Muscle layer of duodenum (tissue), 2 donors: ENCODE measurements around the gene PIK3R1.
"Not testable (repeated sequence)": the region's sequence is repeated elsewhere in the genome, so short reads cannot be mapped to it uniquely, and the experiment has no call there.

Experiments
- H3K27ac ChIP-seq: one replicate; pipeline ENCODE4 v1.7.0; 2013; ENCODE audit warnings: mild to moderate bottlenecking, low read length
- H3K27me3 ChIP-seq: one replicate; pipeline ENCODE4 v1.7.0; 2013; ENCODE audit warnings: low read depth, mild to moderate bottlenecking, control low read depth, low read length
- H3K36me3 ChIP-seq, 2 donors: one replicate each; pipeline ENCODE4 v1.7.0; 2013; ENCODE audit warnings: low read length in 2 of 2, control low read depth in 1 of 2, mild to moderate bottlenecking in 1 of 2; ENCODE audit not compliant: insufficient read depth in 2 of 2, control insufficient read depth in 1 of 2
- H3K4me1 ChIP-seq, 2 donors: one replicate each; pipeline ENCODE4 v1.7.0; 2013; ENCODE audit warnings: low read length in 2 of 2, mild to moderate bottlenecking in 2 of 2, control low read depth in 1 of 2, moderate library complexity in 1 of 2; ENCODE audit not compliant: insufficient read depth in 2 of 2, control insufficient read depth in 1 of 2
- H3K4me3 ChIP-seq, 2 donors: one replicate each; pipeline ENCODE4 v1.7.0; 2013; ENCODE audit warnings: low read length in 2 of 2, low read depth in 1 of 2, mild to moderate bottlenecking in 1 of 2
- H3K9me3 ChIP-seq, 2 donors: one replicate each; pipeline ENCODE4 v1.7.0; 2013; ENCODE audit warnings: low read length in 2 of 2, control low read depth in 1 of 2, mild to moderate bottlenecking in 1 of 2; ENCODE audit not compliant: control insufficient read depth in 1 of 2
- donor health status: healthy.

PIK3R1 gene

DNA sequence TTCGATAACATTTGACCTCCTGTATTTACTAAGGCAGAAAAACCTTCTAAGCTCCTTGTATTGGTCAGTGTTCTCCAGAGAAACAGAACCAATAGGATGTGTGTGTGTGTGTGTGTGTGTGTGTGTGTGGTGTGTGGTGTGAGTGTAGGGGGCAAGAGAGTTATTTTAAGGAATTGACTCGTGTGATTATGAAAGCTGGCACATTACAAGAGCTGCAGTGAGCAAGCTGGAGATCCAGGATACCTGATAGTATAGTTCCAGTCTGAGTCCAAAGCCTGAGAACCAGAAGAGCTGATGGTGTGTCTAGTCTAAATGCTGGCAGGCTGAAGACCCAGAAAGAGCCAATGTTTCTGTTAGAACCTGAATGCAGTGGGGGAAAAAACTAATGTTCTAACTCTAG is 21.2 kb upstream of the PIK3R1 start:
- no peaks in the 10 kb centered on the region for H3K4me1 ChIP-seq
- H3K4me3 ChIP-seq, result no peak overlapping the region
- H3K27me3 ChIP-seq, result no peaks in the 10 kb centered on the region
- H3K27ac ChIP-seq, result no peak overlapping the region
- no peaks in the 10 kb centered on the region for H3K9me3 ChIP-seq
- no peaks in the 10 kb centered on the region for H3K36me3 ChIP-seq

DNA sequence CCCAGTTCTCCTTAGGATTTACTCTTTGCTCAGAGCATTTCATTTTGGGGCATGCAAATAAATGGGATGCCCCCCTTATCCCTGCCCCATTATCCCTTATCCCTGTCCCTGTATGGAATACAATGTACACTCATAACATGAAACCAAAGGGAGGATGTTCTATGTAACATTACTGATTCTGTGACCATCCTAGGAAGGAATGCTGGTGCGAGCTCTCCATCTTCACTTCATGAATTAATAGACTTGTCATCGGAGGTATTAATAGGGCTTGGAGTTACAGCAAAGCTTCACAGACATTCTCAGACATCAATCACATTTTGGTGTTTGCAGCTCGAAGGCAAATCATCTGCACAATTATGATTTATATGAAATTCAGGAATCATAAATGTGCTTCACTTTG is 20.4 kb upstream of the PIK3R1 start:
- Histone ChIP-seq H3K36me3 (no peaks in the 10 kb centered on the region), H3K27me3 (no peaks in the 10 kb centered on the region), H3K9me3 (no peaks in the 10 kb centered on the region), H3K4me1 (no peaks in the 10 kb centered on the region), H3K4me3 (no peak overlapping the region), H3K27ac (no peak overlapping the region)

DNA sequence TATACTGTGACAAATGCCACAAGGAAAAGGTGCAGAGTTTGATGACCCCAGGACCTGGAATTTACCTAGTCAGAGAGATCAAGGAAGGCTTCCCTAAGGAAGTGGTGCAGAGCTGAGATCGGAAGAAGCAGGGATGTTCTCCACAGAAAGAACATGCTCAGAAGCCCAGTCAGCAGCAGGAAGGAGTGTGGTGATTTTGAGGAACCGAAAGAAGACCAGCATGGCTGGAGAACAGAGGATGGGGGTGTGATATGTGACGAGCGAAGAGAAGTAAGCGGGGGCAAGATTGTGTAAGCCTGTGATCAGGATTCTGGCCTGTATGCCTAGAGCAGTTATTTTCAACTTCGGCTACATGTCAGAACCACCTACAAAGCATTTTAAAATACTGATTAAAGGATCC is 18.7 kb upstream of the PIK3R1 start:
- Histone ChIP-seq H3K4me3 (no peak overlapping the region), H3K36me3 (no peaks in the 10 kb centered on the region), H3K27ac (no peak overlapping the region), H3K27me3 (no peaks in the 10 kb centered on the region), H3K4me1 (no peaks in the 10 kb centered on the region), H3K9me3 (no peaks in the 10 kb centered on the region)

DNA sequence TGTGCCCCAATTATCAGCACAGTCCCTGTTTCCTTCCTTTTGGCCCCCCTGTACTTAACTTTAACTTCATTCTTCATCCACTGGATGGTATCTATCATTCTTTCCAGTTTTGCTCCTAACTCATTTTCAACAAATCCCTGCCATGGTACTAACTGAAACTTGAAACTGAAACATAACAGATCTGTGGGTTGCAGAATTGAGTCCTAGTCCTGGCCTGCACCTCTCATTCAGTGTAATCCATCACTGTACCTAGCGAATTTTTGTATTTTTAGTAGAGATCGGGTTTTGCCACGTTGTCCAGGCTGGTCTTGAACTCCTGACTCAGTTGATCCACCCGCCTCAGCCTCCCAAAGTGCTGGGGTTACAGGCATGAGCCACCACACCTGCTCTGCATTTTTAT is 15.3 kb upstream of the PIK3R1 start:
- Histone ChIP-seq H3K27ac (no peak overlapping the region), H3K4me3 (no peak overlapping the region), H3K9me3 (no peaks in the 10 kb centered on the region), H3K27me3 (no peaks in the 10 kb centered on the region), H3K36me3 (no peaks in the 10 kb centered on the region), H3K4me1 (no peaks in the 10 kb centered on the region)

DNA sequence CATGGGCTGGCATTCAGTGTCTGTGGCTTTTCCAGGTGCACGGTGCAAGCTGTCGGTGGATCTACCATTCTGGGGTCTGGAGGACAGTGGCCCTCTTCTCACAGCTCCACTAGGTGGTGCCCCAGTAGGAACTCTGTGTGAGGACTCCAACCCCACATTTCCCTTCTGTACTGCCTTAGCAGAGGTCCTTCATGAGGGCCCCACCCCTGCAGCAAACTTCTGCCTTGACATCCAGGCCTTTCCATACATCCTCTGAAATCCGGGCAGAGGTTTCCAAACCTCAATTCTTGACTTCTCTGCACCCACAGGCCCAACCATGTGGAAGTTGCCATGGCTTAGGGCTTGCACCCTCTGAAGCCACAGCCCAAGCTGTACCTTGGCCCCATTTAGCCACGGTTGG is 4.9 kb upstream of the PIK3R1 start:
- not testable (repeated sequence) for H3K36me3 ChIP-seq, H3K9me3 ChIP-seq

DNA sequence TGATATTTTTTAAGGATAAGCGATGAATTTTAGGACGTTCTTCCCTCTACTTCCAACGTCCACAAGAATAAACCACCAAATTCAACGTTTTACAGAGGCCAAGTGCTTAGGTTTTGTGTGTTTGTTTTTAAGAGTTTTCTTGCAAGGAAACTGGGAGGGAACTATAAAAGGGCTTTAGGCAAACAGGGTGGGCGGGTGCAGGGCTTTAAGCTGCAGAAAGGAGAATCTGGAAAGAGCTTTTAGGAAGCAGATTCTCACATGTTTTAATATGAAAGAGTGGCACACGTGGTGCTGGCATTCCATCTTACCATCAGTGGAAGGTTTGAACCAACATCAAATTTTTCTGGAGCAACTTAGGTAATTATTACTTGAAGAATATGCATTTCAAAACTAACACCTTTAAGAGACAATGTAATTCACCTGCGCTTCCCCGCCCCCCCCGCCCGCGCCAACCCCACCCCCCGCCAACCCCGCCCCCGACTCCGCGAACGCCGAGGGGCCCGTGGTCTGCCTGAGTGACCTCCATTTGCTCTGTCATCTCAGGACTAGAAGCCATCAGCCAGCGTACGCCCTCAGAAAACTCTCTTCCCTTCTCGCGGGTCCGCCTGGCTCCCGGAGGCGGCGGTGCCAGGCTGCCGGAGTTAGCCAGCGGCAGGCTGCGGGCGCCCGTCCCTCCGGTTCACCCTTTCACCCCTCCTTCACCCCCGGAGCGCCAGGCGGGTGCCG is 911 bp upstream of the PIK3R1 start:
- Histone ChIP-seq H3K27ac (peak overlapping the region; percentile 96), H3K9me3 (no peaks in the 10 kb centered on the region), H3K4me1 (peaks cover 11 to 14% of the 10 kb centered on the region in 2 donors), H3K4me3 (peak overlapping the region; percentile 93 to 97), H3K36me3 (no peaks in the 10 kb centered on the region), H3K27me3 (no peaks in the 10 kb centered on the region)

More for the DNA sequence above, 4.9 kb upstream of the PIK3R1 start:
- not testable (repeated sequence) for H3K4me1 ChIP-seq, H3K27me3 ChIP-seq, H3K27ac ChIP-seq, H3K4me3 ChIP-seq

DNA sequence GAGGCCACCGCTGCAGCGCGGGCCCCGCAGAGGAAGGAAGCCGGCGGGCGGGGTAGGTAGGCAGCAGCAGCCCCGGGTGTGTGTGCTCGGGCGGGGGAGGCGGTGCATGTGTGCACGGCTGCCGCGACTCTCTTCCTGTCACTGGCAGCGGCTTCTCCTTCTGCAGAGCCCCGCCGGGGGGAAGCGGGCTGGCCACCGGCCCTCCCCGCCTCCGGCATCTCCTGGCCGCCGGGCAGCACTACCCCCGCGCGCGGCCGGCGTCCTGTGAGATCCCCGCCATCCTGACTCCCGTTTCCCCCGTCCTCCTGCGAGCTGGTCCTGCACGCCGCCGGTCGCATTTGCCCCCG is 315 bp downstream of the PIK3R1 start:
- peak overlapping the region; percentile 84 for H3K27ac ChIP-seq

DNA sequence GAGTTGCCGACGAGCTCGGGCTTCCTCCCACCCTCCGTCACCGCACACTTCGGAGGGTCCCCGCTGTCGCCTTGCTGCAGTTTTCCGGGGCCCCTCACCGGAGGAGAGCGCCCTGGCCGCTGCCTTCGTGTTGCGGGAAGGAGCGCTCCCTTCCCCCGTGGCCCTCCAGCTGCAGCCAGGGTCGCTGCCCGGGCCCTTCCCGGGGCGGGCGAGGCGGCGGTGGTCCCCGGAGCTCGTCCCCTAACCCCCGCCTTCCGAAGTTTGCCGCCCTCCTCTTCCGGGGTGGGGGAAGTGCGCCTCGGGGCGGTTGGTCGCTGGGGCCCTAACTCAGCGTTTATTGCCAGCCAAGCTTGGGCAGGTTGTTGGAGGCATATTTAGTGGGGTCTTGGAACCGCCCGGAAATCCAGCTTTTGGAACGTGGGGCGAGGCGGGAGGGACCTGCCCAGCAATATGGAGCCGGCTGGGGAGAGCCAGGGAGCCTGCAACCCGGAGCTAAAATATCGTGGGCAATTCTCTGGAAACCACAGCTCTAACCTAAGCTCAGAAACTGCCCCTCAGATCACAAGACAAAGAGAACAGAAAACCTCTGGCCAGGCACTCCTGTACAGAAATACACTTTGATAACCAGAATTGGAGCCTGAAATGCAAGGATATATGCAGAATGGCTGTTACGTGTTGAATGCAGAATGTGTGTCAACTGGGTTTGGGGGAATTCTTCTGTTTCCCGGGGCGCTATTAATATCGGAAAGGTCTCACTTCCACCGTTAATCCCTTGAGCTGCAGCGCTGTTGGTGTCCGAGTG is 890 bp downstream of the PIK3R1 start:
- peaks cover 0 to 5% of the 10 kb centered on the region in 2 donors for H3K36me3 ChIP-seq
- H3K4me3 ChIP-seq, result peak overlapping the region; percentile 93 to 97
- no peaks in the 10 kb centered on the region for H3K27me3 ChIP-seq
- H3K4me1 ChIP-seq, result peaks cover 14 to 21% of the 10 kb centered on the region in 2 donors
- H3K9me3 ChIP-seq, result no peaks in the 10 kb centered on the region
- H3K27ac ChIP-seq, result peak overlapping the region; percentile 84

More for the DNA sequence above, 315 bp downstream of the PIK3R1 start:
- no peaks in the 10 kb centered on the region for H3K27me3 ChIP-seq
- H3K9me3 ChIP-seq, result no peaks in the 10 kb centered on the region
- peaks cover 0 to 5% of the 10 kb centered on the region in 2 donors for H3K36me3 ChIP-seq
- peaks cover 14 to 21% of the 10 kb centered on the region in 2 donors for H3K4me1 ChIP-seq
- H3K4me3 ChIP-seq, result peak overlapping the region; percentile 93 to 97

DNA sequence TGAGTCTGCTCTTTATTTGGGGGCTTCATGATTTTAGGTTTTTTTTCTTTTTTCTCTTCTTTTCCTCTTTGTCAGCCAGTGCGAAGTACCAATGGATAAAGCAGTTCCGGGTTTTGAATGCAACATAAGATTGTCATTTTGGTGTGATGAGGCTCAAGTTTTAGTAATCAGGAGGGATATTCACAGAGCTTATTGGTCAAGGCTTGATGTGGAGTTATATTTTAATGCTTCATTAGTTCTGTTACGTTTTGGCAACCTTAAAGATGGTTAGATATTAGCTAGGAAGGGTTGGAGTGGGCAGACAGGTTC is 1.4 kb downstream of the PIK3R1 start:
- H3K4me3 ChIP-seq, result peak overlapping the region; percentile 93 to 97
- peaks cover 0 to 5% of the 10 kb centered on the region in 2 donors for H3K36me3 ChIP-seq
- no peaks in the 10 kb centered on the region for H3K9me3 ChIP-seq
- no peaks in the 10 kb centered on the region for H3K27me3 ChIP-seq
- peak overlapping the region; percentile 84 for H3K27ac ChIP-seq
- H3K4me1 ChIP-seq, result peaks cover 15 to 23% of the 10 kb centered on the region in 2 donors

DNA sequence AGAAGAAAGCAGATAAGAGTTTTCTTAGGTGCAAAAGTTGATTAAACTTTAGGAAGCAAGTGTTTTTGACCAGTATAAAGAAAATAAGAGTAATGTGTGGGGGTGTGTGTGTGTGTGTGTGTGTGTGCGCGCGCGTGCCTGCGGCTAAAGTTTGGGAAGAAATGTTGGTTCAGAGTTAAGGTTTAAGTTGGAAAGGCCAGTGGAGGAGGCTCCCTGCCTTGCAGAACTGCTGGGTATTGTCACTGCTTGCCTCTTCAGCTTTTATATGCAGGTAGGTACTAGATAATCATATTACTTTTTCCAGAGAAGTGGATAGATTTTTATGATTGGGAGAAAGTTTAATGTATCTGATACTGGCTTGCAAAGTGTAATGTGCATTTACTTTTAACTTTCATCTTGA is 2.0 kb downstream of the PIK3R1 start:
- peaks cover 20 to 28% of the 10 kb centered on the region in 2 donors for H3K4me1 ChIP-seq
- no peaks in the 10 kb centered on the region for H3K9me3 ChIP-seq
- no peaks in the 10 kb centered on the region for H3K27me3 ChIP-seq
- H3K4me3 ChIP-seq, result peak overlapping the region; percentile 93 to 97
- peaks cover 0 to 5% of the 10 kb centered on the region in 2 donors for H3K36me3 ChIP-seq
- peak overlapping the region; percentile 84 for H3K27ac ChIP-seq

DNA sequence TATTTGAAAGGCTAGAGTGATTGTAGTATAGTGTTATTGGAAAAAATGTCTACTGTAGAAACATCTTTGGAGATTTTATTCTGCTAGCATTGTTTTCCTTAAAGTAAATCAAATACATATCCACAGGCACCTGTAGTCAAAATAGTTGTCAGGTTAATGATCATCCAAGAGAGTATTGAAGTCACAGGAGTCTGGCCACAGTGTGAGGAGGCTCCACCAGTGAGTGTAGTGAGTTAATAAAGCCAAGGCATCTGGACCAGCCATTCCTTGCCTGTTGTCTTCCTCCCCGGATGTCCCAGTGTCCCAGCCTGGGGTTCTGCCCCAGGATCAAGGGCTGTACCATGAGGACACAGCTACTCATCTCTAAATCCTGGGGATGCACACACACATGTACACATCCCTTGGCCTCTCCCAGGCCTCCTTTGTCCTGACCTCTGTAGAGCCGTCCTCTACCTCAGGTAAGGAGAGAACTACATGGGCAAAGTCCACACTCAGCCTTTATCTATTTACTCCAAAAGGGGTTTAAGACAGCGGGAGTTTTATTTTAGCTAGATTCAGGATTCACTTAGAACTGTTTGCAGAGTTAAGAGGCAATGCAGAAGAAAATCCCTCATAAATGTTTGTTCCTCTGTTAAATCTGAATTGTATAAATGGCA is 3.7 kb downstream of the PIK3R1 start:
- Histone ChIP-seq H3K9me3 (no peaks in the 10 kb centered on the region), H3K27me3 (no peaks in the 10 kb centered on the region), H3K27ac (peak overlapping the region; percentile 50), H3K36me3 (peaks cover 0 to 5% of the 10 kb centered on the region in 2 donors), H3K4me1 (peaks cover 23 to 40% of the 10 kb centered on the region in 2 donors), H3K4me3 (peak overlapping the region; percentile 93 to 97)
